Measurements from ENCODE around the gene DPP8. TPM values are rescaled to one million over a fixed set of nuclear protein-coding genes. Genes with fewer than 3 reads are reported as not detected.

Gene DPP8
- total RNA-seq, 1 donor from 2014 or later = 39.4 TPM

GRCh38 chr15:65450556-65450955, 66.9 kb downstream of the DPP8 start:
- intact Hi-C loops (cut with DNase I) = no loop called here
- ATAC-seq (no peak), DNase-seq (ENCODE audit: low spot score) (no peak)

- intact Hi-C loops (cut with DNase I) = no loop called here
- ATAC-seq = no peak
- DNase-seq (ENCODE audit: low spot score) = no peak
Measured at GRCh38 chr15:65447145-65447544, 70.3 kb downstream of the DPP8 start.

- intact Hi-C loops (cut with DNase I) = no loop called here
- no peak for ATAC-seq
Measured at GRCh38 chr15:65434201-65434600, 83.3 kb downstream of the DPP8 start.

DNA sequence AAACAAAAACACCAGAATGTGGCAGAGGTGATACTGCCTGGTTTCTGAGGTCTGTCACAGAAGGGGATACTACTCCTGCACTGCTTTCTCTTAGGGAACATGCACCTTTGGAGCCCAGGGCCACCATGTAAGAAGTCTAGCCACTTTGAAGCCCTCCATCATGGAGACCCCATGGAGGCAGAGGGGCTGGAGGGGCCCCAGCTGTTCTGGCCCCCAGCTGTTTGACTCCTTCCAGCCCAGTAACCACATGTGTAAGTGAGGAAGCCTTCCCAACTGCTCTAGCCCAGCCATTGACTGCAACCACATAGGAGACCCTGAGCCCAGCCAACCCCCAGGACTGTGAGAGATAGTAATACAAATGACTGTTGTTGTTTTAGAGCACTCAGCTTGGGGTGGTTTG, 85.8 kb downstream of the DPP8 start:
- intact Hi-C loops (cut with DNase I) = no loop called here
- ATAC-seq (no peak), DNase-seq (ENCODE audit: low spot score) (no peak)

More at GRCh38 chr15:65434201-65434600, 83.3 kb downstream of the DPP8 start:
- DNase-seq (ENCODE audit: low spot score) = no peak

DNA sequence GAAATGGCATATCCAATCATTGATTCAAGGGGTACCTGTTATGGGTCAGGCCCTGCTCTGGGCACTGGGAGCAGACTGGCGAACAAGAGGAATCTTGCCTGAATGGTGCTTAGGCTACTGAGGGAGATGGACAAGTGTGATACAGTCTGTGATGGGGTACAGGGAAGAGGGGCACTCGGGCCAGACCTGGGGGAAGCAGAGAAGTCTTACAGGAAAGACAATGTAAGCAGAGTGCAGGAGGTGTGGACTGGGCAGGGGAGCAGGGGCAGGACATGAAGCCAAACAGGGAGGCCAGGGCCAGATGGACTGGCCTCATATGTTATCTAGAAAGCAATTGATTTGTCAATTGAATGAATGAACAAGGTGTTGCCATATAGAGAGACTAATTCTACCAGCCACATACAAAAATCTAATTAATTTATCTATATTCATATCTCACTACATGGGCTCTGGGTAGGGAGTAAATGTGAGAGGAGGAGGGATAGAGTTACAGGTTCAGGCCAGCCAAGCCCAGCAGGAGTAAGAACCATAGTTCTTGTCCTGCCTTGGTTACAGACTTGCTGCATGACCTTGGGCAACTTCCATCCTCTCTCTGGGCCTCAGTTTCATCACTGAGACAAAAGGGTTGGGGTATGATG, 91.2 kb downstream of the DPP8 start:
- no peak for DNase-seq (ENCODE audit: low spot score)
- ATAC-seq = no peak
- intact Hi-C loops (cut with DNase I) = no loop called here

GRCh38 chr15:65424683-65425082, 92.8 kb downstream of the DPP8 start:
- DNase-seq (ENCODE audit: low spot score) (no peak), ATAC-seq (no peak)
- intact Hi-C loops (cut with DNase I) = no loop called here

DNA sequence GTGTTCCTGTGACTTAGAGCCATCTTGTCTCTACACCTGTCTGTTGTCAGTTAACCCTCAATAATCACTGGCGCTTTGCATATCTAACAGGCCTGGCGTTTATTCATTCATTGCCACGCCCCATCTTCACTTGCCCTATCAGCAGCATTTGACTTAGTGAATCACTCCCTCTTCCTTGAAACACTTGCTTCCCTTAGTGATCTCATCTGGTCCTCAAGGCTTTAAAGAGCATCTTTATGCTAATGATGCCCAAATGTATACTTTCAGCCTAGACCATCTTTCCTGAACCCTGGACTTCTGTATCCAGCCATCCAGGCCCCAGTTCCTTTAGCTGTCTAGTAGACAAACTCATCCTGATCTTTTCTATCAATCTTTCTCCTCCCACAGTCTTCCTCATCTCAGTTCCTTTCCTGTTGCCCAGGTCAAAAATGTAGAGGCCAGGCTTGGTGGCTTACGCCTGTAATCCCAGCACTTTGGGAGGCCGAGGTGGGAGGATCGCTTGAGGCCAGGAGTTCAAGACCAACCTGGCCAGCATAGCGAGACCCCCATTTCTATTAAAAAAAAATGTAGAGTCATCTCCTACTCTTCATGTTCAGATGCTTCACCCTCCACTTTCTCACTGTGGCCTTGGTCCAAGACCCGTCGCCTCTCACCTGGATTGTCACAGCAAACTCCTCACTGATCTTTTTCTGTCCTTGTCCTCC, 93.4 kb downstream of the DPP8 start:
- intact Hi-C loops (cut with DNase I) = no loop called here
- no peak for ATAC-seq
- DNase-seq (ENCODE audit: low spot score) = no peak

DNA sequence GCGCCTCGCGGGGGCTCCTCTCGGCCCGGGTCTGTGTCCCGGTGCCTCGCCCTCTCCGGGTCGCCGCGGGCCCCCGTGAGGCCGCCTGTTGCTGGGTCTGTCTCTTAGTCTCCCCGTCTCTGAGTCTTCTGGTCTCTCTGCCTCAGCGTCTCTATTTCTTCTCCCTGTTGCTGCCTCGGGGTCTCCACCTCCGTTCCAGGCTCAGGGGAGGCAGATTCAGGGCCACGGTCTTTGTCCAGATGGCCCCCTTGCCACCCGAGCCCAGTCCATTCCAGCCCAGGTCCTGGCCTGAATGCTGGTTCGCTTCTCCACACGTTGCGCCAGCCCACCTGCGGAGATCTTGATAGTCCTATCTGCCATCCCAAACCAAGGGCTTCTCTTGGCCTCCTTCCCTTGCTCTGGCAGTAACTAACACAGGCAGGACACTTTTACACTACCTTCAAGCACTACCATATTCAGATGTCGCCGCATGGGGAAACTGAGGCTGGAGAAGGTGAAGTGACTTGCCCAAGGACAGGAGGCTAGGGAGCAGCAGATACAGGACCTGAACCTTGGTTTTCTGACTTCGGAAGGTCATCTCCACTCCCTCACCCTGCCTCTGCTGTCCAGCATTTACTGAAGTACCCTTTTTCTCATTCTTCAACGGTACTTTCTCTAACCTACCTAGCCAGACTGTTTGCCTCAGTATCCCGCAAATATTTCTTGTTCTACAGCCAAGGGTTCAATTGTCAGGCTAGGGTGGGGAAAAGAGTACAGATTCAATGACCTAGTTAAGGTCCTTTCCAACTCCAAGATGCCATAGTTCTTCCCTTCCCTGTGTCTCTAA, 94.1 kb downstream of the DPP8 start:
- DNase-seq (ENCODE audit: low spot score) (no peak), ATAC-seq (no peak)
- intact Hi-C loops (cut with DNase I) = no loop called here

- ATAC-seq = peak; percentile 68
- peak; percentile 69 for DNase-seq (ENCODE audit: low spot score)
- intact Hi-C loops (cut with DNase I) = no loop called here
Measured at GRCh38 chr15:65421360-65422215, 95.9 kb downstream of the DPP8 start.

DNA sequence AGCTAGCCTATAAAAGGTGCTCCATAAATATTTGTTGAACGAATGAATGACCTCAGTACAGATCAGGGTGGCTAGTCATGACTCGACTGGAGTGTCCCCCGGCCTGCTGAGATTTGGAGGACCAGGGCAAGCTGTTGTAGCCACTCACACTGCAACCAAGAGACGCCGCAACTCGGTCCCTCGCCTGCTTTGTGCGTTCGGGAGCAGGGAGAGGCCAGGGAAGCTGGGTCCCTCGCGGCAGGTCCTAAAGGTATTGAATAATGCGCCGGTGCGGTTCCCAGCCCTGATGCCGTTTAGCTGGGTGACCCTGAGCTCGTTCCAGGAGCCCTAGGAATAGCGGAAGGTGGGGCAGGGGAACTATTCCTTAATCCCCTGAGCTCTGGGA, 96.5 kb downstream of the DPP8 start:
- DNase-seq (ENCODE audit: low spot score) (no peak), ATAC-seq (peak; percentile 8)

DNA sequence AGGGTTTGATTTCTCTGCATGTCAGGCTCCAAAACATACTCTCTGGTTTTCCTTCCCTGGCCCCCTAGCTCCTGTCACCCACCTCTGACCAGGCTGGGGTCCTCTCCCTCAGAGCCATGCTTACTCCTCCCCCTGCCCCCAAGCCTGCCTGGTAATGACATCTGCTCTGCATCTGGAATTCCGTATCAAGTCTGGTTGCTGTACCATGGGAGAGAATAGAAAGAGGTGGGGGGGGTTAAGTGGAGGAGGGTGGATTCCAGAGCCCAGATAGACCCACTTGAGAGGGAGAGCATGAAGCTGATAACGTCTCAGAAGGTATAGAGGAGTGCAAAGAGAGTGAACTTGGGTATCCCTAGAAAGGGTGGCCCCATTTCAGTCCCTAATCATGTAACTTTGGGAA, 98.9 kb downstream of the DPP8 start:
- intact Hi-C loops (cut with DNase I) = no loop called here
- DNase-seq (ENCODE audit: low spot score) = no peak
- no peak for ATAC-seq

More for the DNA sequence above, 96.5 kb downstream of the DPP8 start:
- intact Hi-C loops (cut with DNase I) = no loop called here

DNA sequence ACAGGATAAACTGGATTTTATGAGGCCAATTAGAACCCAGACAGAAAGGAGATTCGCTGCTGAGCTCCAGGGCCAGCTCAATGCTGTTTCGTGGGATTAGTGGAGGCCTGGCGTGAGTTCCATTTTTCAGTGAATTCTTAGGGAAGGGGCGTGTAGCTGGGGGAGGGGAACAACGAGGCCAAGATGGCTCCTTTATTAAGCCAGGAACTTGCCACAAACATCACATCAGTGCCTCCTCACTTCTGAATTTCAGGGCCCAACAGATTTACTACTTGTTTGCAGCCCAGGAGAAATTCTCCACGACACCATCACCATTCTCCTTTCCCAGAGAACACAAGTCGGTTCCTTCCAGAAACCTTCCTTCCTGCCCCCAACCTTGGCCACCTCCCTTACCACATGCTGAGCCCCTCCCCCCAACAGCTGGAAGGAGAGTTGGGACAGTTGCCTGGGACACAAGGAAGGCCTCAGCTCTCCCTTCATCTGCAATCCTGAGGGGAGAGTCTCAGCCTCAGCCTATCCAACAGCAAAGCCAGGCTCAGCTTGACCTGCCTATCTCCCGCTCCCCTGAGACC, 100.6 kb downstream of the DPP8 start:
- intact Hi-C loops (cut with DNase I) = no loop called here
- DNase-seq (ENCODE audit: low spot score) (no peak), ATAC-seq (no peak)

DNA sequence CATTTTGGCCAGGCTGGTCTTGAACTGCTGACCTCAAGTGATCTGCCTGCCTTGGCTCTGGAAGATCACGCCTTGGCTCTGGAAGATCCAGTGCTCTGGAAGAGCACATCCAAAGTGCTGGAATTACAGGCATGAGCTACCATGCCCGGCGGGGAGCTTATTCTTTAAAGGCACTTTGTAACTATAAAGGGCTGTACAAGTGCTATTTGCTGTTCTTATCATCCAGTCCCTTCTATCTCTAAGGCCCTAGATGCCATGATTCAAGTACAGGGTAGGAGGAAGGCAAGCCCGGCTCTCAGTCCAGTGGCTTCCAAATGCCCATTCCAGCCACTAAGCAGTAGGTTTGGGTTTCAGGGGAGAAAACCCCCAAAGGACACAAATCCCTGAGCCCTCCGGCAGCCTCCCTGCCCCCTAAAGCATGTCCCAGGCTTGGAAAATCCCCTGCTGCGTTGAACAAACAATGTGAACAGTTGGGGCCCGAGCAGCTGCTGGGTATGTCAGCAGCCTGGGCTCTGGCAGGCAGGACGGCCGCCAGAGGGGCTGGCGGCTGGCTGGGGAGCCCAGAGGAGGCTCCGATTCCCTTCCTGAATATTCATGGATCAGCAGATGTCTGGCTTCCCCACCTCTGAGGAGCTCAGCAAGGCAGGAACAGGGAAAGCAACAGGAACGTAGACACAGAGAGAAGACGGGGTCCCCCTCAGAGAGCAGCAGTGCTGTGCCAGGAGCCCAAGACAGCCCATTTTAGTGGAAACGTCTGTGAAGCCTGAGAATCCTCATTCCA, 102.5 kb downstream of the DPP8 start:
- DNase-seq (ENCODE audit: low spot score) (no peak), ATAC-seq (peak; percentile 46)
- intact Hi-C loops (cut with DNase I) = no loop called here

GRCh38 chr15:65413760-65414144, 103.7 kb downstream of the DPP8 start:
- intact Hi-C loops (cut with DNase I) = no loop called here
- ATAC-seq (no peak), DNase-seq (ENCODE audit: low spot score) (no peak)

DNA sequence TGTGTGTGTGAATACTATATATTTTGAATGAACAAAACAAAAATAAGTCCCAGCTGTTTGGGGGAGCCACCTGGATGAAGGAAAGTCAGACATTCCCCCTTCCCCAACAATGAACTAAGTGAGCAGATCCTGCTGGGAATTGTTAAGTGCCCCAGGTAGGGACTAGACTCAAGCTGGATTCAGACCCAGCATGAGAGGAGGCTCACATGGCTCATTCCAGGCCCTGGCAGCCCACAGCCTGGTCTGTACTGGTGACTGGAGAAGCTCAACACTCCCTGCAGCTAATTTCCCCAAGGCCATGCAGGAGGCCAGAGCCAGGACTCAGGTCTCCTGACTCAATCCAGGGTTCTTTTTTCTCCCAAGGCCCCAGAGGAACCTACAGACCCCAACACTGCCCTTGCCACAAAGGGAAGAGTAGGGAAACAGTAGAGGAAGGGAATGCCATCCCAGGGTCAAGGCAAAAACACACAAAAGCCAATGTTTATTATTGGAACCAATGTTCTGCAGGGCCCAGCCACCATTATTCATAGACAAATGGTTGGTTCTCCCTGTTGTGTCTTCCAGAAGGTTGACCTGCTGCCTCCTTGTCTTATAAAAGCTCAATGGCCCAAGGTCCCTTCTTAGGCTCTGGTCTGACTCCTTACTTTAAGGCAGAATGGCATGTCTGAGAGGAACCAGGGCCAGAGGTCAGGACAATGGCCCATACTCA, 104.3 kb downstream of the DPP8 start:
- ATAC-seq (no peak), DNase-seq (ENCODE audit: low spot score) (no peak)
- intact Hi-C loops (cut with DNase I) = no loop called here

GRCh38 chr15:65412556-65412955, 104.9 kb downstream of the DPP8 start:
- intact Hi-C loops (cut with DNase I) = no loop called here
- no peak for ATAC-seq
- DNase-seq (ENCODE audit: low spot score) = no peak

- no peak for DNase-seq (ENCODE audit: low spot score)
- no peak for ATAC-seq
- intact Hi-C loops (cut with DNase I) = no loop called here
Measured at GRCh38 chr15:65411465-65412071, 105.9 kb downstream of the DPP8 start.
